Mucosa of descending colon (tissue), 3 donors: ENCODE results near the gene BLTP3B. TPM values are rescaled to one million over a fixed set of nuclear protein-coding genes. Genes with fewer than 3 reads are reported as not detected.
"Not testable (repeated sequence)": the region's sequence is repeated elsewhere in the genome, so short reads cannot be mapped to it uniquely, and the experiment has no call there.

Source experiments
- ATAC-seq: fragments of 200-7000 bp; cut with Tn5 transposase; one replicate; pipeline ENCODE4 v1.9.1; 2020; ENCODE audit warnings: mild to moderate bottlenecking, moderate library complexity
- DNase-seq, 3 donors: peaks; one replicate each; pipeline ENCODE4 v3.0.0-alpha.2; 2020
- H3K36me3 ChIP-seq: fragments of 200-600 bp; one replicate; pipeline ENCODE4 v1.8.0; 2021; ENCODE audit warnings: low read depth, mild to moderate bottlenecking
- H3K4me1 ChIP-seq: fragments of 200-600 bp; one replicate; pipeline ENCODE4 v1.8.0; 2021; ENCODE audit warnings: low read depth, mild to moderate bottlenecking
- H3K4me3 ChIP-seq: fragments of 200-600 bp; one replicate; pipeline ENCODE4 v1.8.0; 2021; ENCODE audit warnings: mild to moderate bottlenecking
- H3K9me3 ChIP-seq: fragments of 200-600 bp; one replicate; pipeline ENCODE4 v1.8.0; 2021; ENCODE audit warnings: mild to moderate bottlenecking
- intact Hi-C, 2 donors: fragments of 100-400 bp; cut with DNase I in 1 of 2; cut with micrococcal nuclease in 1 of 2; formaldehyde crosslinking; loops; one replicate each; pipeline versions ENCODE4 v1.11.0 to v1.11.1; 2022; cut with DNase I, micrococcal nuclease
- total RNA-seq, 3 donors: library from RNA; stranded (reverse); fragmentation: NEBNext Ultra II Directional in 2 of 3; extraction: Animal tissue kit (Norgen Biotek cat#: 25700) in 2 of 3; gene quantifications; one replicate each; pipeline versions ENCODE4 v1.2.1 to v1.2.4, GENCODE V29; 2021 to 2023
- TF ChIP-seq, protein P1 (sequence below): fragments of 200-600 bp; IDR thresholded peaks from one replicate; pipeline ENCODE4 v1.8.0; 2022; ENCODE audit warnings: antibody characterized with exemption, mild to moderate bottlenecking
- donor health status: DM: no; HTN: no; CAD: no; lungs with moderate emphysema.
- donor health status: DM: no; HTN: no; CAD: no.
- donor health status: DM: no; HTN: yes; CAD: no.

The BLTP3B gene
- total RNA-seq, 3 donors from 2014 or later = 20.6 to 29.7 (median 25.0) TPM

- Histone ChIP-seq H3K4me3 (no peak overlapping the region), H3K9me3 (no peaks in the 10 kb centered on the region), H3K36me3 (no peaks in the 10 kb centered on the region), H3K4me1 (no peaks in the 10 kb centered on the region)
- intact Hi-C loops = no loop called here
- ATAC-seq = no peak
- DNase-seq = no peak
- TF ChIP-seq, protein P1, sequence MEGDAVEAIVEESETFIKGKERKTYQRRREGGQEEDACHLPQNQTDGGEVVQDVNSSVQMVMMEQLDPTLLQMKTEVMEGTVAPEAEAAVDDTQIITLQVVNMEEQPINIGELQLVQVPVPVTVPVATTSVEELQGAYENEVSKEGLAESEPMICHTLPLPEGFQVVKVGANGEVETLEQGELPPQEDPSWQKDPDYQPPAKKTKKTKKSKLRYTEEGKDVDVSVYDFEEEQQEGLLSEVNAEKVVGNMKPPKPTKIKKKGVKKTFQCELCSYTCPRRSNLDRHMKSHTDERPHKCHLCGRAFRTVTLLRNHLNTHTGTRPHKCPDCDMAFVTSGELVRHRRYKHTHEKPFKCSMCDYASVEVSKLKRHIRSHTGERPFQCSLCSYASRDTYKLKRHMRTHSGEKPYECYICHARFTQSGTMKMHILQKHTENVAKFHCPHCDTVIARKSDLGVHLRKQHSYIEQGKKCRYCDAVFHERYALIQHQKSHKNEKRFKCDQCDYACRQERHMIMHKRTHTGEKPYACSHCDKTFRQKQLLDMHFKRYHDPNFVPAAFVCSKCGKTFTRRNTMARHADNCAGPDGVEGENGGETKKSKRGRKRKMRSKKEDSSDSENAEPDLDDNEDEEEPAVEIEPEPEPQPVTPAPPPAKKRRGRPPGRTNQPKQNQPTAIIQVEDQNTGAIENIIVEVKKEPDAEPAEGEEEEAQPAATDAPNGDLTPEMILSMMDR = no peak
Observed at GRCh38 chr12:100186071-100186470, 43.4 kb upstream of the BLTP3B start.

GRCh38 chr12:100185361-100185894, 42.8 kb upstream of the BLTP3B start:
- ATAC-seq = peak; percentile 17

DNA sequence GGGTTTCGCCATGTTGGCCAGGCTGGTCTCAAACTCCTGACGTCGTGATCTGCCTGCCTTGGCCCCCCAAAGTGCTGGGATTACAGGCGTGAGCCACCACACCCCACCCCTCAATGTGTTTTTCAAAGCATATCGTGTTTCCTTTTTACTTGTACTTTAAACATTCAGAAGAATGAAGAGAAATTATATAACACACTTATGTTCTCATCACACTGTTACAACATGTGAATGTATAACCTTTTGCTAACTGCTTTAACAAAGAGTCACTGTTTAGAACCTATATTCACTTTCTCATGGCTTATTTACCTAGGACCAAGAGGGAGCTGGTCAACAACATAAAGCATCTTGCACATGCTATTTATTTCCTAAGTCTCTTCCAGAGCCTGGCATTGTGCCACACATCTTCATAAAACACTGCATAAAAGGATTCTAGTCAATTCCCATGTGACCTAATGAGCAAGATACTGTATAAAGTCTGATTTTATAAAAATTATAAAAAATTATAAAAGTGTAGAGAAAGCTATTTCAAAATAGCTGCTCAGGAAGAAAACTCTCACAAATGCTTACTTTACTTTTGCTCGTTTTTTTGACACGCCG, 42.0 kb upstream of the BLTP3B start:
- no peak overlapping the region for H3K4me3 ChIP-seq
- DNase-seq = no peak
- no peaks in the 10 kb centered on the region for H3K36me3 ChIP-seq
- TF ChIP-seq, protein P1 = no peak
- intact Hi-C loops = no loop called here
- H3K9me3 ChIP-seq = no peaks in the 10 kb centered on the region
- no peaks in the 10 kb centered on the region for H3K4me1 ChIP-seq
- ATAC-seq = no peak

More at GRCh38 chr12:100185361-100185894, 42.8 kb upstream of the BLTP3B start:
- intact Hi-C loops = no loop called here
- Histone ChIP-seq H3K9me3 (no peaks in the 10 kb centered on the region), H3K36me3 (no peaks in the 10 kb centered on the region), H3K4me1 (no peaks in the 10 kb centered on the region), H3K4me3 (no peak overlapping the region)
- DNase-seq = no peak
- TF ChIP-seq, protein P1 = no peak

- DNase-seq (no peak), ATAC-seq (no peak)
- Histone ChIP-seq H3K4me3 (no peak overlapping the region), H3K36me3 (no peaks in the 10 kb centered on the region), H3K4me1 (no peaks in the 10 kb centered on the region), H3K9me3 (no peaks in the 10 kb centered on the region)
- TF ChIP-seq, protein P1 = no peak
- intact Hi-C loops = no loop called here
Observed at GRCh38 chr12:100179252-100179651, 36.6 kb upstream of the BLTP3B start.

- intact Hi-C loops, H3K9me3 ChIP-seq, H3K4me3 ChIP-seq, H3K36me3 ChIP-seq, ATAC-seq, DNase-seq, H3K4me1 ChIP-seq: not testable (repeated sequence)
Observed at GRCh38 chr12:100176493-100176892, 33.8 kb upstream of the BLTP3B start.

DNA sequence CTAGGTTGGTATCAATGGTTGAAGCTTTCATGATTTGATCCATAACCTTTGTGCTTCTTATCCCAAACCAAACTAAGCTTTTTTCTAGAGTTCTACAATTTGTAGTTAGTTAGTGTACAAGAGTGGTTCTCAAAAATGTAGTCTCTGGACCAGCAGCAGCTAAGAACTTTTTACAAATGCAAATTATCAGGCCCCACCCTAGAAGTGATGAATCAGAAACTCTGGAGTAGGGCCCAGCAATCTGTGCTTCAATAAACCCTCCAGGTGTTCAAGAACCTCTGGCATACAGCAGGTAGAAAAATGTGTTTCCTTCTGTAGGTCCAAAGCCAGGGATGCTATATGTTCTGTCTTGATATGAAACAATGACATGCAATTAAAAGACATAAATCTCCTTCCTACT, 31.8 kb upstream of the BLTP3B start:
- ATAC-seq (no peak), DNase-seq (no peak)
- Histone ChIP-seq H3K4me1 (no peaks in the 10 kb centered on the region), H3K9me3 (no peaks in the 10 kb centered on the region), H3K36me3 (no peaks in the 10 kb centered on the region), H3K4me3 (no peak overlapping the region)
- intact Hi-C loops = no loop called here
- TF ChIP-seq, protein P1 = no peak
